GM23248 (cell line): Measurements from ENCODE around the gene ATP7B.

Experiments used
- EZH2 ChIP-seq: fragments of 200-600 bp; sonication (generic); IDR thresholded peaks from 2 replicates; pipeline ENCODE4 v1.6.1; 2018; ENCODE audit warnings: antibody characterized with exemption, mild to moderate bottlenecking; ENCODE audit not compliant: insufficient read depth, poor library complexity, severe bottlenecking
- EZH2phosphoT487 ChIP-seq: fragments of 200-600 bp; sonication (generic); IDR thresholded peaks from 2 replicates; pipeline ENCODE4 v1.6.1; 2018; ENCODE audit warnings: antibody characterized with exemption, moderate library complexity, mild to moderate bottlenecking, low read depth; ENCODE audit not compliant: insufficient read depth

- TF ChIP-seq EZH2 (no peak), EZH2phosphoT487 (no peak)
These were observed 55.2 kb downstream of the ATP7B start for GRCh38 chr13:51955816-51956603.
